ENCODE results near the gene FSTL3.

Gene FSTL3

GRCh38 chr19:681029-682019, 5.1 kb downstream of the FSTL3 start:
- in situ Hi-C loops (cut with HindIII; ENCODE audit: low sequenced_read_pairs): no loop called here
- TF ChIP-seq CTCF (IDR thresholded peaks at IDR 0.05; ENCODE audit: low read depth, low read length): no peak
- no peak for DNase-seq (ENCODE audit: low read depth, low spot score)
- no peak overlapping the region for H3K4me3 ChIP-seq (ENCODE audit: low read depth, low read length)

GRCh38 chr19:682678-683320, 6.6 kb downstream of the FSTL3 start:
- DNase-seq (ENCODE audit: low read depth, low spot score): no peak
- in situ Hi-C loops (cut with HindIII; ENCODE audit: low sequenced_read_pairs): no loop called here
- TF ChIP-seq CTCF (IDR thresholded peaks at IDR 0.05; ENCODE audit: low read depth, low read length): no peak
- H3K4me3 ChIP-seq (ENCODE audit: low read depth, low read length): no peak overlapping the region

GRCh38 chr19:685454-685931, 9.3 kb downstream of the FSTL3 start:
- H3K4me3 ChIP-seq (ENCODE audit: low read depth, low read length): no peak overlapping the region
- TF ChIP-seq CTCF (IDR thresholded peaks at IDR 0.05; ENCODE audit: low read depth, low read length): no peak
- in situ Hi-C loops (cut with HindIII; ENCODE audit: low sequenced_read_pairs): no loop called here
- DNase-seq (ENCODE audit: low read depth, low spot score): no peak

- in situ Hi-C loops (cut with HindIII; ENCODE audit: low sequenced_read_pairs): no loop called here
- no peak for TF ChIP-seq CTCF (IDR thresholded peaks at IDR 0.05; ENCODE audit: low read depth, low read length)
- DNase-seq (ENCODE audit: low read depth, low spot score): no peak
- H3K4me3 ChIP-seq (ENCODE audit: low read depth, low read length): no peak overlapping the region
Observed at GRCh38 chr19:686589-687297, 10.6 kb downstream of the FSTL3 start.

GRCh38 chr19:687569-688166, 11.5 kb downstream of the FSTL3 start:
- no peak overlapping the region for H3K4me3 ChIP-seq (ENCODE audit: low read depth, low read length)
- DNase-seq (ENCODE audit: low read depth, low spot score): no peak
- no peak for TF ChIP-seq CTCF (IDR thresholded peaks at IDR 0.05; ENCODE audit: low read depth, low read length)
- in situ Hi-C loops (cut with HindIII; ENCODE audit: low sequenced_read_pairs): no loop called here

GRCh38 chr19:688214-688613, 12.0 kb downstream of the FSTL3 start:
- TF ChIP-seq CTCF (IDR thresholded peaks at IDR 0.05; ENCODE audit: low read depth, low read length): no peak
- no peak overlapping the region for H3K4me3 ChIP-seq (ENCODE audit: low read depth, low read length)
- no peak for DNase-seq (ENCODE audit: low read depth, low spot score)
- in situ Hi-C loops (cut with HindIII; ENCODE audit: low sequenced_read_pairs): no loop called here
